Activated T-helper 9 cell treated with anti-CD3 and anti-CD28 coated beads, Interleukin-2, amount 50 U/mL, for 16 hours (primary cell): ENCODE data around the gene ZNF175.

Experiments
- DNase-seq: peaks from one replicate; pipeline ENCODE4 v3.0.0-alpha.2; 2020; ENCODE audit warnings: low read depth

ZNF175 gene

DNA sequence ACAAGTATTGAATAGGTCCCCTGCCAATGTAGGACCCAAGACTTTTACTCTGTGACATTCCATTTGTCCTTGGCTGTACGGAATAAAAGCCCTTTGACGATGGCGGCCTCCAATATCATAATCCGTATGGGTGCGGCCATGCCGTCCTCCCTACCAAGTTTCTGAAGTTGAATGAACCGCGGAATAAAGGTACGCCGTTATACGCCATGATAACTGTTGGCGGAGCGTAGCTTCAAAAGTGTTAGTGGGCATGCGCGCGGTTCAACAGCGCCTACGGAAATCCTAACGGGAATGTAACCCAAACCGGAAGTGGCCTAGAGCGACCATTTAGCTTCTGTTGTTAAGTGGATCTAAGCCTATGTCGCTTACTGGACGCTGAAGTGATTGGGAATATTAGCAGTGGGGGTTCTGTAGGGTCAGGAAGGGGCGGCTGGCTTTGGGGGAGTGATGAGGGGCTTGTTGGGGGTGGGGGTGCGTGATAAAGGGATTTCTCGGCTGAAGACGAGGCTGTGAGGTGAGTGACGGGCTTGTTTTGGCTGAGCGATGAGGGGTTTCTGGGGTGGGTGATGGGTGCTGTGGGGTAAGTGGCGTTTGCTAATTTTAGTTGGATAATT, at the start of gene ZNF175:
Gene ZNF175 (plus strand): TSS at position 322 of the 614 bp plus-strand sequence. CDS start 2,047 bp downstream, outside the sequence.
- DNase-seq: peak; percentile 77

DNA sequence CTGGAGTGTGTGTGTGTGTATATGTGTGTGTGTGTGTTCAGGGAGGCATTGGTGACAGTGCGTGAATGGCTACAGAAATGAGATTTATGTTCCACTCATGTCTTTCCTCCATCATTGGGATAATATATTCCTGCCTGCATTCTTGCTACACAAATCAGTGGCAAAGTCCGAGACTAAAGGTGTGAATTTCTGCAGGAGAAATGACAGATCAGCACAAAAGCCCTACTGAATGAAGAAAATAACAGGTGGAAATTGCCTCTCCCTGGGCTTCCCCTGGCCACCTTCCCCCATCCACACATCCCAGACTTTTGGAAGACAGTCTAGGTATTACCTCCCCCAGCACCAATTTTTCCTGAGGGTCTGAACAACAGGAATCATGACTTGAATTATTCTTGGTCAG, 49.7 kb upstream of the ZNF175 start:
- no peak for DNase-seq

DNA sequence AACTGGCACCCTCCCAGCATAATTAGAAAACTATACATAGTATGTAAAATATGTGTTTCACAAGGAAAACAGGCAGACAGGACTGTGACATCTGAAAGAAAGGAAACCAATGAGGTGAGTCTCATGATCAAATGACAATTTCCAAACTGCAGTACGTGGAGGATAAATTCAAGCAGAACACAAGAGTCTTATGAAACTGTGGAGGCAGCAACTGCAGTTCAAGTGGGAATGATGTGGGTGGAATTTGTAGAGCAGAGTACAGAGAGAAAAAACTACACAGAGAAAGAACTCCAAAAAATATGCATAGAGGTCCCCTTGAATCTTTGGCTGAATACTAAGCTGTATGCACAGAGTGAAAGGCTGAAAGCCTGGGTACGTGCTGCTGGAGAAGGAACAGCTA, 49.3 kb upstream of the ZNF175 start:
- DNase-seq: no peak

DNA sequence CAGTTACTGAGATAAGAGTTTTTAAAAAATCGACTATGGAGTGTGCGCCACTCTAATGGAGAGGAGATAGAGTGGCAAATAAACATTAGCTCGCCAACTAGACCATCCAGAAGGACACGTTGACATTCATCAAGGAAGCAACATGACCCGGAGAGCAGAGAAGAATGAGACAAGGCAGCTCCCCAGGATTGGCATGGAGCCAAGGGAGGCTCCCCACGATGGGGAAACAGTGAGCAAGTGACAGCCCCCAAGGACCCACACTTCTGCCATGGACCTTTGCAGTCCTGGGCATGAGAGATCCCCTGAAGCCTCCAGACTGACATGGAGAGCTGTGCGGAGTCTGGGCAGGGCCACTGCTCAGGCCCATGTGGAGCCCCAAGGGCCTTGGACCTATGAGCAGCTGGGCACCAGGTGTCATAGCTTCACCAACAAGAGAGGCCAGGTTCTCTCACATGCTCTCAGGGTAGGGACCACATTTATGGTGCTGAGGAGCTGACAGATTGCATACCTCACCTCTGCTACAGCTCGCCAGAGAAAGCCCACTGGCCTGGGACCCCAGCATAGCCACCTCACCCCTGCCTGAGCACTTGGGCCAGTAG, 46.3 kb upstream of the ZNF175 start:
- DNase-seq: no peak

GRCh38 chr19:51525651-51526050, 45.4 kb upstream of the ZNF175 start:
- DNase-seq: no peak

- no peak for DNase-seq
Observed at GRCh38 chr19:51529301-51529700, 41.8 kb upstream of the ZNF175 start.

GRCh38 chr19:51530616-51531015, 40.5 kb upstream of the ZNF175 start:
- DNase-seq: no peak

GRCh38 chr19:51531349-51532315, 39.5 kb upstream of the ZNF175 start, which contains the start of gene SIGLEC6:
SIGLEC6 (minus strand) TSS chr19:51531670; CDS start chr19:51531648, 22 bp downstream.
- no peak for DNase-seq

- DNase-seq: no peak
Observed at GRCh38 chr19:51535535-51535934, 35.5 kb upstream of the ZNF175 start.

- no peak for DNase-seq
Observed at GRCh38 chr19:51539821-51540366, 31.2 kb upstream of the ZNF175 start.

DNA sequence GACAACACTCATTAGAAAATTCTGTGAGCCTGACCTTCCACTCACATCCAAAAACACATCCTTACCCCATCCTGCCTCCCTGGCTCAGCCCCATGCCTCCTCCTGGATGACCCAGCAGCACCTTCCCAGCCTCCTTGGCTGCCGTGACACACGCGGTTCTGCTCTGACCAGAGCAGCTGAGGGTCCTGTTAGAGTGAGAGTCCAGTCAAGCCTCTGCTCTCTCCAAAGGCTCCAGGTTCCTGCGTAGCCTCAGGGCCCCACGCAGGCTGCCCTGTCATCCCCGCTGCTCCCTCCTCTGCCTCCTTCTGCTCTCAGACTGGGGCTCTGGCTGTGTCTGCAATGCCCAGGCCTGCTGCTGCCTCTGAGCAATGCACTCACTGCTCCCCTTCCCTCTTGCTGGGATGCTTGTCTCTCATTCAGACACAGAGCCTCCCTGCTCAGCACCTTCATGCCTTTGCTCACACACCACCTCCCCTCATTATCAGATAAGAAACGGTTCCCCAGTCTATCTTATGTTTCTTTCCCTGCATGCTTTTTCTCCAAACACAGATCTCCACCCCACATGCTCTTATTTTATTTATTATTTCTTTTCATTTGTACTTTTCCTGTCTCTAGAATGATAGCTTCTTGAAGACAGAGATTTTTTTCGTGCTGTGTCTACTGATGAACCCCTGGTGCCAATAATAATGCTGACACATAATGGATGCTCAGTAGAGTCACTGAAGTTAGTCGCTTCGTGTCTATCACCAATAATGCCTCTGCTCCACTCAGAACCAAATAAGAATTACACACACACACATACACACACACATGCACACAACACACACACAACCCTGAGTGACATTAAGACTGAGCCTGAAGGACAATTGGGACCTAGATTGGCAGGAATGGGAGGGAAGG, 29.4 kb upstream of the ZNF175 start:
- DNase-seq: no peak

DNA sequence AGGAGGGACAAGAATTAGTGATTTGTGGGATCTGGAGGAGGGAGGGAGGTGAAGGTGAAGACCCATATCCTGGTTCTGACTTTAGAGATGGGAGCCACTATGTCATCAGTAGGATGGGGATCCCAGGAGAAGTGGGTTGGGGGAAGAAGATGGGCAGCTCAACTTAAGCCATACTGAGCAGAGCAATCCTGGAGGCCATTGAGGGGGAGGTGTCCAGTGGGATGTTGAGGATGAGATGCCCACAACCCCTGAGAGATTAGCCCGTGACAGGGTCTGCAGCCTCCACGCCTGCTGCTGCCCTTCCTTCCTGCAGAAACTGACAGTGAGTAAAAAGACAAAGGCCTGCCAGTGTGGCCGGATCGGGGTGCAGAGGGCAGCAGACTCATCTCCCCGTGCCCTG, 28.4 kb upstream of the ZNF175 start:
- DNase-seq: no peak

- DNase-seq: no peak
Observed at GRCh38 chr19:51544038-51544437, 27.0 kb upstream of the ZNF175 start.

- DNase-seq: no peak
Observed at GRCh38 chr19:51546107-51546649, 24.9 kb upstream of the ZNF175 start.

DNA sequence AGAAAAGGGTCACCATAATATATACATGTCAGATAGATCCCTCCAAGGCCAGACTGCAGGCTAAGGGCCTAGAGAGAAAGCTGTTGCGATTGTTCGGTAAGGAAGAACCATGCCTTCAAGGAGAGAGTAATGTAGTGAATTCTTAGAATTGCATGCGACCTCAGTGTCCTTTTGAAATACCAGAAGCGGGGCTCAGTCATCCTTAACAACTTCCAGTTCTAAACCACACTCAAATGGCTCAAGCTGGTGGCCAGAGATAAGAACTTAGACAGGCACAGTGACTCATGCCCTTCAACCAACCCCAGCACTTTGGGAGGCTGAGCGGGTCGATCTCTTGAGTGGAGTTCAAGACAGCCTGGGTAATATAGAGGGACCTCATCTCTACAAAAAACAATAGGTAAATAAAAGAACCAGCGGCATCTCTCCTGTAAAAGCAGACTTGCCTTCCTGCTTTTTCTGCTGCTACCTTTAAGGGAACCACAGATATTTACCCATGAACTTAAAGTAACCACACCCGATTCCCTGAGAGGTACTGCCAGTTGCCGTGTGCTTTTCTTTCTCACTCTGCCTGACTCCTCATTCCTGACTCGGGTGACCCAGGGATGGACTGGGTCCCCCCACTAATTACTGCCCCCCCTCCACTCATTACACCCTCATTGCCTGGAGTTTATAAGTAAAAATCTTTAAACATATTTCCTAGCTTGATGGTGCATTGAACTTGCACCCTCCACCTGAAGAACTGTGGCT, 24.3 kb upstream of the ZNF175 start:
- DNase-seq: no peak

DNA sequence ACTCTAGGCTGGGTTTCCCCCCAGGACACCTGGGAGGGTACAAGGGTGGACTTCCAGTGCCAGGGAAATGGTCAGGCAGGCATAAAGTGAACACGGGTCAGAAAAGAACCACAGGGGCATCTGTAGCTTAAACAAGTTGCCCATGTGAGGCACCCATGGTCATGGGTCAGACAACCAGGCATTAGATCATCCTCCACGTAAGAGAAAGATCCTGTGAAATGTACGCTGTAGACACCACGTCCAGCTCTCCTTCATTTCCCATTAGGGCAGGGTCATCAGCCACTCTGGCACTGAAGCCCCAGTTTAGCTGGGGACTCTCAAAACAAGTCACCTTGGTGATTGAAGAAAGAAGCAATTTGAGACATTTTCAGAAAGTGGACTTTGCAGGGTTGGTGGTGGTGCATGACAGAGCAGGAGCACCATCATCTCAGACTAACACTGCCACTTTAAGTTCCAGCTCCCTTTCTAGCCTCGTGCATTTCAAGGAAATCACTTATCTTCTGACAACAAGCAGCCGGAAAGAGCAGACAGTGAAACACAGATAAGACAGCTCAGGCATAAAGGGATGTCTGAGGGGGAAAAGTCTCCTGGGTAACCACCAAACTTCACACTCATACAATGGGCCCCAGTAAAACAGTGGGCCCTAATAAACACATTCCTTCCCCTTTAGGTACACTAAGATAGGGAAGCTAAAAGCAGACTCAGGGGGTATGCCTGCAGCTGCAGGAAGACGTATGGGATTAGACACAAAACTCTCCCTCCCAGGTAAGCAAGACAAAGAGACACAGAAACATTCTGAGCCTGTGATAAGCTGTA, 23.5 kb upstream of the ZNF175 start:
- no peak for DNase-seq

DNA sequence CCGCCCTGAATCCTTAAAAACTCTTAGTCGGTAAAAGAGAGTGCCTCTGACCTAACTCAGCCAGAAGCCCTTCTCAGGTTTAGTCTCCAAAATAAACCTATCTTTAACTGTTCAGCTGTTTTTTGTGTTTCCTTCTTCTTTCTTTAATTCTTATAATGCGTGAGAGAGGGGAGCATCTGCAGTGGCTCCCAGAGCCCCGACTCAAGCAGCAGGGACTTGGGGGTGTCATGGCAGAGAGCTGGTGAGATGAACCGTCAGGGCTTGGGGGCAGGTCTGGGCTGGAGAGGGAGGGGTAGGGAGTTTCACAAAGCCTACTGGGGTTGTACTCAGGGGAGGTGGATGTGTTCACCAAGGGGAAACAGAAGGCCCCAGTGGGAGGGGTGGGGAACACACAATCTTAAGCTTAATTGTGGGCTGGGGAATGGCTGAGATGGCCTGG, 22.9 kb upstream of the ZNF175 start:
- no peak for DNase-seq

GRCh38 chr19:51548891-51549305, 22.2 kb upstream of the ZNF175 start:
- DNase-seq: no peak

DNA sequence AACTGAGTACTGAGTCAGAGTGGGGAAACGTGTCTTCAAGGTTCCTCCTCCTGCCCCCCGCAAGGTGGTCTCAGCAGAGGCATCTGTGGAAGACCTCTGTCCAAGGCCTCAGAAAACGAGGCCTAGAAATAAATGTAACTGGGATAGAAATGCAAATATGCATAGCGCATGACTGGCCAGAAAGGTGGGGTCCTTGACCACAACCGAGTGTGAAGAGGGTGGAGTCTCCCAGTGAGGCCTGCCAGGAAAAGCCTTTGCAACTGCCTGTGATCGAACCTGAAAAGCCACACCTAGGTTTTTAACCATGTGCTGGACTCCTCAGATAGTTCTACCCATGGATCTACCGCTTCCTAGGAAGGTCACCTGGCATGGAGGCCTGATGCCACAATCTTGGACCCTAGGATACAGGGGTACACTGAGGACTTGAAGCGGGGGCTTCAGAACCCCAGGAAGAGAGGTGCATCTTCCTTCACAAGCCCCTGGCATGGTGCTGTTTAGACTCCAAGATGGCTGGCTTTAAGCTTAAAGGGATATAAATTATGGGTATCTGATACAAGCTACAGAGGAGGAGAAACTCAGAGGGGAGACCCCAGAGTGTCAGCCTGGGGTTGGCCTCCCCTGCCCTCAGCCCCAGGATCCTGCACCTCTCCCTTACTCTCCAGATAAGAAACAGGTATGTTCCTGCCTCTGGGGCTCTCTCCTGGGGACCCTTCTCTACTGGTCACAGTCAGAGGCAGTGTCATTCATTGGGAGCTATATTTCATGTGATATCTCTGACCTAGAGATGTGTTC, 21.4 kb upstream of the ZNF175 start:
- no peak for DNase-seq
